Measurements from ENCODE around the gene PHC3. TPM values are rescaled to one million over a fixed set of nuclear protein-coding genes. Genes with fewer than 3 reads are reported as not detected.

PHC3 gene
- total RNA-seq, 2 experiments from 2014 or later: 40.6 to 89.7 TPM

GRCh38 chr3:170055209-170055608 is 126.3 kb downstream of the PHC3 start:
- Histone ChIP-seq H3K27ac (ENCODE audit: low read depth, low read length, poor library complexity, severe bottlenecking) (peak overlapping the region; percentile 98), H3K9me2 (ENCODE audit: insufficient read depth, low read length) (no peaks in the 10 kb centered on the region), H3K4me1 (ENCODE audit: insufficient read depth, low read length, poor library complexity, severe bottlenecking) (peaks cover 75% of the 10 kb centered on the region), H3K79me2 (ENCODE audit: insufficient read depth, low read depth, low read length) (peaks cover 90% of the 10 kb centered on the region), H3K36me3 (ENCODE audit: insufficient read depth, low read length) (peaks cover 30% of the 10 kb centered on the region), H3K4me3 (ENCODE audit: low read depth, low read length, poor library complexity, severe bottlenecking) (peak overlapping the region; percentile 66), H2AFZ (ENCODE audit: low read length) (peak overlapping the region; percentile 26; the same call in 1 of the 2 replicates), H3K9me3 (ENCODE audit: low read length) (peaks cover 10% of the 10 kb centered on the region; the same call in 1 of the 2 replicates), H4K20me1 (ENCODE audit: insufficient read depth, low read length) (no peaks in the 10 kb centered on the region), H3K4me2 (ENCODE audit: low read length) (peak overlapping the region; percentile 94)
- intact Hi-C loops (cut with micrococcal nuclease; ENCODE audit: unreplicated experiment): loop anchor here (1.0 to 2.0 kb wide), 7 partner anchors 10 to 282 kb away; partner anchors contain the start of genes MYNN and SEC62
- DNase-seq (ENCODE audit: low spot score): peak; percentile 47
- CTCF ChIA-PET (ENCODE audit: unreplicated experiment): interaction anchor here (0.6 kb wide), 1 partner anchor 859 kb away, joined by 4 read pairs; no protein-coding TSS in a partner anchor
- POLR2A ChIA-PET: interaction anchor here (0.7 to 8.3 kb wide), 13 partner anchors 10 to 336 kb away, joined by 3 to 143 read pairs (median 5); partner anchors contain the start of genes GPR160 and SEC62
- no peak for TF ChIP-seq EZH2phosphoT487 (IDR thresholded peaks at IDR 0.05; ENCODE audit: borderline replicate concordance, low read depth, low read length)
- TF ChIP-seq CTCF (conservative IDR thresholded peaks at IDR 0.05; ENCODE audit: low read length): no peak
- no TSS peak for BruUV-seq (replicated peaks)

- peak; percentile 79 for DNase-seq (ENCODE audit: low spot score)
- Histone ChIP-seq H3K79me2 (ENCODE audit: insufficient read depth, low read depth, low read length) (peaks cover 88% of the 10 kb centered on the region), H3K9me2 (ENCODE audit: insufficient read depth, low read length) (no peaks in the 10 kb centered on the region), H3K4me1 (ENCODE audit: insufficient read depth, low read length, poor library complexity, severe bottlenecking) (peaks cover 74% of the 10 kb centered on the region), H2AFZ (ENCODE audit: low read length) (no peak overlapping the region), H3K4me3 (ENCODE audit: low read depth, low read length, poor library complexity, severe bottlenecking) (no peak overlapping the region), H3K9me3 (ENCODE audit: low read length) (peaks cover 10% of the 10 kb centered on the region; the same call in 1 of the 2 replicates), H4K20me1 (ENCODE audit: insufficient read depth, low read length) (no peaks in the 10 kb centered on the region), H3K36me3 (ENCODE audit: insufficient read depth, low read length) (peaks cover 32% of the 10 kb centered on the region), H3K27ac (ENCODE audit: low read depth, low read length, poor library complexity, severe bottlenecking) (peak overlapping the region; percentile 98), H3K4me2 (ENCODE audit: low read length) (peak overlapping the region; percentile 94)
- ChIA-PET CTCF (ENCODE audit: unreplicated experiment) (interaction anchor here (0.6 to 1.5 kb wide), 4 partner anchors 9 to 17 kb away, joined by 3 to 7 read pairs (median 4); partner anchors contain the start of gene GPR160), POLR2A (interaction anchor here (0.6 to 8.3 kb wide), 18 partner anchors 9 to 308 kb away, joined by 3 to 143 read pairs (median 4); partner anchors contain the start of genes GPR160 and SEC62)
- peak; percentile 88 for TF ChIP-seq CTCF (conservative IDR thresholded peaks at IDR 0.05; ENCODE audit: low read length)
- no peak for TF ChIP-seq EZH2phosphoT487 (IDR thresholded peaks at IDR 0.05; ENCODE audit: borderline replicate concordance, low read depth, low read length)
- BruUV-seq (replicated peaks): no TSS peak
- intact Hi-C loops (cut with micrococcal nuclease; ENCODE audit: unreplicated experiment): loop anchor here (1.0 to 2.0 kb wide), 7 partner anchors 17 to 281 kb away; partner anchors contain the start of genes GPR160, MYNN and SEC62
Measured at GRCh38 chr3:170054204-170054603, 127.3 kb downstream of the PHC3 start.

GRCh38 chr3:170052398-170052797 is 129.1 kb downstream of the PHC3 start:
- Histone ChIP-seq H3K27ac (ENCODE audit: low read depth, low read length, poor library complexity, severe bottlenecking) (no peak overlapping the region), H3K79me2 (ENCODE audit: insufficient read depth, low read depth, low read length) (peaks cover 87% of the 10 kb centered on the region), H3K4me3 (ENCODE audit: low read depth, low read length, poor library complexity, severe bottlenecking) (no peak overlapping the region), H4K20me1 (ENCODE audit: insufficient read depth, low read length) (no peaks in the 10 kb centered on the region), H3K9me3 (ENCODE audit: low read length) (peaks cover 10% of the 10 kb centered on the region; the same call in 1 of the 2 replicates), H2AFZ (ENCODE audit: low read length) (no peak overlapping the region), H3K36me3 (ENCODE audit: insufficient read depth, low read length) (peaks cover 47% of the 10 kb centered on the region), H3K4me1 (ENCODE audit: insufficient read depth, low read length, poor library complexity, severe bottlenecking) (peaks cover 70% of the 10 kb centered on the region), H3K4me2 (ENCODE audit: low read length) (no peak overlapping the region), H3K9me2 (ENCODE audit: insufficient read depth, low read length) (no peaks in the 10 kb centered on the region)
- BruUV-seq (replicated peaks): no TSS peak
- CTCF ChIA-PET (ENCODE audit: unreplicated experiment): interaction anchor here (0.7 kb wide), 1 partner anchor 8 kb away, joined by 3 read pairs; no protein-coding TSS in a partner anchor
- TF ChIP-seq CTCF (conservative IDR thresholded peaks at IDR 0.05; ENCODE audit: low read length) (no peak), EZH2phosphoT487 (IDR thresholded peaks at IDR 0.05; ENCODE audit: borderline replicate concordance, low read depth, low read length) (no peak)
- no peak for DNase-seq (ENCODE audit: low spot score)
- POLR2A ChIA-PET: interaction anchor here (0.6 to 8.3 kb wide), 13 partner anchors 7 to 210 kb away, joined by 3 to 143 read pairs (median 4); partner anchors contain the start of gene SEC62
- intact Hi-C loops (cut with micrococcal nuclease; ENCODE audit: unreplicated experiment): no loop called here

All from OCI-LY7 (cell line).